Measurements from ENCODE around the gene SSX2IP. TPM values are rescaled to one million over a fixed set of nuclear protein-coding genes. Genes with fewer than 3 reads are reported as not detected.

Gene SSX2IP
- total and polyA plus RNA-seq, 10 donors = 2.8 to 14.2 (median 8.6) TPM

DNA sequence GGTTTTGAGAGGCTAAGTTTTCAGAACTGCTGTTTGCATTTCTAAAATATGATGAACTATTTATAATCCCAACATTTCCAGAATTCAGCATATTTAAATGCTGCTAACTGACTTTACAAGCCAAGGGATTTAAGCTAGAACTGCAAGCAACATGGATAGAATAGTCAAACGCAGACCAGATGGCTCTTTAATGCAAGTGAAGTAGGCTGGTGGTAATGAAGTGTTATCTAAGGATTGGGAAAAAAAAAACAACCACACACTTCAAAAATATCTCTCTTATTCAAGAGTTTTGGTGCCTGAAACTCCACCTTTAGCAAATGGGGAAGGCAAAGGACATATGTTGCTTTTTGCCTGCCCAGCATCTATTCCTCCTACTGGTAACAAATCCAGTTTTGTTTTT, 20.9 kb upstream of the SSX2IP start:
- Histone ChIP-seq H3K4me3 (no peak overlapping the region), H3K9me3 (no peaks in the 10 kb centered on the region), H3K36me3 (no peaks in the 10 kb centered on the region), H3K4me1 (no peaks in the 10 kb centered on the region), H3K27me3 (replicated peaks in 1 of 7) (no peaks in the 10 kb centered on the region), H3K27ac (no peak overlapping the region)
- intact Hi-C loops (cut with DNase I; ENCODE audit: low total_unique reads) = no loop called here
- DNase-seq = no peak
- 67 to 87% (median 82%) methylated on average over 1 of the region's 1 CpG for WGBS, 5 donors
- no peak for TF ChIP-seq POLR2A (IDR thresholded peaks at IDR 0.05)
- TF ChIP-seq, protein P1, sequence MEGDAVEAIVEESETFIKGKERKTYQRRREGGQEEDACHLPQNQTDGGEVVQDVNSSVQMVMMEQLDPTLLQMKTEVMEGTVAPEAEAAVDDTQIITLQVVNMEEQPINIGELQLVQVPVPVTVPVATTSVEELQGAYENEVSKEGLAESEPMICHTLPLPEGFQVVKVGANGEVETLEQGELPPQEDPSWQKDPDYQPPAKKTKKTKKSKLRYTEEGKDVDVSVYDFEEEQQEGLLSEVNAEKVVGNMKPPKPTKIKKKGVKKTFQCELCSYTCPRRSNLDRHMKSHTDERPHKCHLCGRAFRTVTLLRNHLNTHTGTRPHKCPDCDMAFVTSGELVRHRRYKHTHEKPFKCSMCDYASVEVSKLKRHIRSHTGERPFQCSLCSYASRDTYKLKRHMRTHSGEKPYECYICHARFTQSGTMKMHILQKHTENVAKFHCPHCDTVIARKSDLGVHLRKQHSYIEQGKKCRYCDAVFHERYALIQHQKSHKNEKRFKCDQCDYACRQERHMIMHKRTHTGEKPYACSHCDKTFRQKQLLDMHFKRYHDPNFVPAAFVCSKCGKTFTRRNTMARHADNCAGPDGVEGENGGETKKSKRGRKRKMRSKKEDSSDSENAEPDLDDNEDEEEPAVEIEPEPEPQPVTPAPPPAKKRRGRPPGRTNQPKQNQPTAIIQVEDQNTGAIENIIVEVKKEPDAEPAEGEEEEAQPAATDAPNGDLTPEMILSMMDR (IDR thresholded peaks at IDR 0.05 in 8 of 11, conservative IDR thresholded peaks at IDR 0.05 in 3 of 11) = no peak
- no peak for TF ChIP-seq POLR2AphosphoS5 (IDR thresholded peaks at IDR 0.05)

DNA sequence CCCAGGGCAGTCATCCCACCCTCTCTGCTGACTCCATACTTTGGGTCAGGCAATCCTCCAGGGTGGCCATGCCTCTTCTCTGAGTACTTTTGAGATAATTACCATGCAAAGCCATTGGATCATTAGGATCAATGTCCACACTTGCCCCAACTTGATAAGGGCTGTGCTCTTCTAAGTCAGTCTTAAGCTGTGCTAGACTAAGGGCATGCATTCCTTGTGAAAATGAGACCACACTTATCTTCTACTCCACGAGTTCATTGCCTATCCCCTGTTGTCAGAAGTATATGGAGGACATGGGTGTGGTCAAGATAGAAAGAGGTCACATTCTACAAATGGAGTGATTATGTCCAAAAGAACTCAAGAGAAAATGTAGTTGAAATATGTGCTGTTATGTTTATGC, 18.9 kb upstream of the SSX2IP start:
- no peak overlapping the region for H3K4me3 ChIP-seq
- no peak overlapping the region for H3K27ac ChIP-seq
- H3K9me3 ChIP-seq = no peaks in the 10 kb centered on the region
- H3K4me1 ChIP-seq = peaks cover 0 to 10% (median 0%) of the 10 kb centered on the region in 6 donors
- WGBS, 5 donors = 59 to 81% (median 64%) methylated on average over 1 of the region's 1 CpG
- TF ChIP-seq POLR2AphosphoS5 (IDR thresholded peaks at IDR 0.05) (no peak), POLR2A (IDR thresholded peaks at IDR 0.05) (no peak)
- TF ChIP-seq, protein P1 (IDR thresholded peaks at IDR 0.05 in 8 of 11, conservative IDR thresholded peaks at IDR 0.05 in 3 of 11) = no peak
- no peak for DNase-seq
- intact Hi-C loops (cut with DNase I; ENCODE audit: low total_unique reads) = no loop called here
- H3K36me3 ChIP-seq = no peaks in the 10 kb centered on the region
- no peaks in the 10 kb centered on the region for H3K27me3 ChIP-seq (replicated peaks in 1 of 7)

DNA sequence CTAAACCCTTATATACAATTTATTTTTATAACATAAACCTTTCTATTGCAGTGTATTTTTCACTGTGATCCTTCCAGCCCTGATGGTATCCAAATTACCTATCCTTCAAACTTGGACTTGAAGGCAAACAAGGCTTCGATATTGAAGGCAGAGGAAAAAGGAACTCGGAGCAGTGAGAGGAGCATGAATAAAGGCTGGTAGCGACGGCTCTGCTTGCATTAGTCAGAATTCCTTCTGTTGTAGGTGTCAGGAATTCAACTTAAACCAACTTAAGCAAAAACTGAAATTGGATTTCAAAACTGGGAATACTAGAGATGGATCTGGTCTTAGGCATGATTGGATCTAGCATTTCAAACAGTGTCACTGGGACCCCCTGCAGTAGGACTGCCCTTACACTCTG, 17.8 kb upstream of the SSX2IP start:
- 88 to 97% (median 94%) methylated on average over 4 of the region's 4 CpGs for whole genome bisulfite sequencing, 5 donors
- H3K27me3 ChIP-seq (replicated peaks in 1 of 7) = no peaks in the 10 kb centered on the region
- H3K4me1 ChIP-seq = peaks cover 0 to 10% (median 0%) of the 10 kb centered on the region in 6 donors
- no peaks in the 10 kb centered on the region for H3K36me3 ChIP-seq
- no peak for TF ChIP-seq POLR2AphosphoS5 (IDR thresholded peaks at IDR 0.05)
- no peak for TF ChIP-seq POLR2A (IDR thresholded peaks at IDR 0.05)
- TF ChIP-seq, protein P1 (IDR thresholded peaks at IDR 0.05 in 8 of 11, conservative IDR thresholded peaks at IDR 0.05 in 3 of 11) = no peak
- intact Hi-C loops (cut with DNase I; ENCODE audit: low total_unique reads) = no loop called here
- H3K27ac ChIP-seq = no peak overlapping the region
- no peak for DNase-seq
- no peak overlapping the region for H3K4me3 ChIP-seq
- H3K9me3 ChIP-seq = no peaks in the 10 kb centered on the region

DNA sequence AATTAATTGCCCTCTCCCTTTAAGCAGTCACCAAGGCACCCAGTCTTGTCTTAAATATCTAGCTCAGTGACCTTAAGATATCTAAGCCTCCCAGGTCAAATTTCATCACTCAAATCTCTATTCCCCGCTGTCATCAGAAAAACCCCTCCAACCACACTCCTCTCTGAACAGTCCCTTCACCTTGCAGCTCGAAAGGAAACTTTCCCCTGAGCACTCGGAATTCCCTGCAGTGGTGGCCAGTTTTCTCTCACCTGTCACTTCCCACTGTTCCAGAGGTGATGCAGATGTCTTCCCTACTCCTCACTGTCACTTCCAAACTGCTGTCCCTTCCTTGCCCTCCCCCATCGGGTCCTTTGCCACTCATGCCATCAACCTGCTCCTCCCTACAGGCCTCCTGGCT, 15.3 kb upstream of the SSX2IP start:
- Histone ChIP-seq H3K4me3 (no peak overlapping the region), H3K27ac (no peak overlapping the region), H3K4me1 (peaks cover 0 to 12% (median under 1%) of the 10 kb centered on the region in 6 donors), H3K27me3 (replicated peaks in 1 of 7) (peaks cover 0 to 6% (median 0%) of the 10 kb centered on the region in 7 donors), H3K9me3 (no peaks in the 10 kb centered on the region), H3K36me3 (no peaks in the 10 kb centered on the region)
- 62 to 88% (median 77%) methylated on average over 4 of the region's 4 CpGs for WGBS, 5 donors
- TF ChIP-seq POLR2A (IDR thresholded peaks at IDR 0.05) (no peak), POLR2AphosphoS5 (IDR thresholded peaks at IDR 0.05) (no peak)
- TF ChIP-seq, protein P1 (IDR thresholded peaks at IDR 0.05 in 8 of 11, conservative IDR thresholded peaks at IDR 0.05 in 3 of 11) = no peak
- no peak for DNase-seq
- intact Hi-C loops (cut with DNase I; ENCODE audit: low total_unique reads) = no loop called here
